Activated gamma-delta T cell (primary cell): ENCODE results near the gene ARL6.
"Not testable (repeated sequence)": the region's sequence is repeated elsewhere in the genome, so short reads cannot be mapped to it uniquely, and the experiment has no call there.

Experiments used
- DNase-seq: peaks from one replicate; lab custom pipeline; 2025; lab: John Stamatoyannopoulos, UW

Gene ARL6

GRCh38 chr3:97821287-97821773 lies 56.8 kb downstream of the ARL6 start:
- DNase-seq = peak; percentile 24

GRCh38 chr3:97821774-97822358 lies 57.3 kb downstream of the ARL6 start, which contains the start of gene CRYBG3:
CRYBG3 (plus strand) TSS chr3:97822011; CDS start chr3:97822207, 196 bp downstream.
- peak; percentile 64 for DNase-seq

GRCh38 chr3:97822359-97822775 lies 57.8 kb downstream of the ARL6 start:
- no peak for DNase-seq

- no peak for DNase-seq
These were observed 58.8 kb downstream of the ARL6 start for GRCh38 chr3:97823046-97824004.

GRCh38 chr3:97825101-97825500 lies 60.5 kb downstream of the ARL6 start:
- DNase-seq = no peak

- DNase-seq = no peak
These were observed 63.3 kb downstream of the ARL6 start for GRCh38 chr3:97827741-97828471.

GRCh38 chr3:97829198-97829597 lies 64.6 kb downstream of the ARL6 start:
- no peak for DNase-seq

- DNase-seq = no peak
These were observed 66.1 kb downstream of the ARL6 start for GRCh38 chr3:97830638-97831037.

GRCh38 chr3:97831140-97831539 lies 66.6 kb downstream of the ARL6 start:
- no peak for DNase-seq

GRCh38 chr3:97833184-97833583 lies 68.6 kb downstream of the ARL6 start:
- DNase-seq = not testable (repeated sequence)

- no peak for DNase-seq
These were observed 71.2 kb downstream of the ARL6 start for GRCh38 chr3:97835761-97836160.

- DNase-seq = no peak
These were observed 73.8 kb downstream of the ARL6 start for GRCh38 chr3:97838393-97838792.

- no peak for DNase-seq
These were observed 75.4 kb downstream of the ARL6 start for GRCh38 chr3:97839944-97840343.

- no peak for DNase-seq
These were observed 76.7 kb downstream of the ARL6 start for GRCh38 chr3:97841304-97841703.

GRCh38 chr3:97841956-97842355 lies 77.4 kb downstream of the ARL6 start:
- no peak for DNase-seq

- DNase-seq = no peak
These were observed 84.2 kb downstream of the ARL6 start for GRCh38 chr3:97848779-97849178.
